SK-N-SH (cell line): ENCODE results near the gene RPH3AL. TPM values are rescaled to one million over a fixed set of nuclear protein-coding genes. Genes with fewer than 3 reads are reported as not detected.

ENCODE experiments used
- CTCF ChIA-PET: fragments of 300-600, 350-600 bp; formaldehyde crosslinking; extraction: SDS; loops from one replicate; lab custom pipeline; 2021; lab: Yijun Ruan, JAX
- POLR2A ChIA-PET: fragments of 350-600 bp; sonication (Branson Sonifier 250); formaldehyde crosslinking; extraction: SDS; loops from one replicate; lab custom pipeline; 2020; ENCODE audit warnings: antibody characterized with exemption, inconsistent platforms; lab: Yijun Ruan, JAX
- DNase-seq: peaks from one replicate; pipeline ENCODE4 v3.0.0; 2012
- H2AFZ ChIP-seq: fragments of 200-600 bp; sonication (generic); 2 replicates; pipeline ENCODE4 v1.8.1; 2016; ENCODE audit warnings: antibody characterized with exemption, mild to moderate bottlenecking, low read depth
- H3F3A ChIP-seq: fragments of 200-600 bp; sonication (generic); replicated peaks from 2 replicates; pipeline ENCODE3; 2016; ENCODE audit warnings: antibody characterized with exemption, mild to moderate bottlenecking; ENCODE audit not compliant: insufficient read depth
- H3K27ac ChIP-seq, 2 experiments: fragments of 200-500 bp in 1 of 2; fragments of 200-600 bp in 1 of 2; sonication (Bioruptor generic) in 1 of 2; sonication (generic), shearing (Covaris generic) in 1 of 2; 2 replicates each; pipeline versions ENCODE4 v1.5.1 to v1.6.1; 2014 to 2016; ENCODE audit warnings: low read depth in 2 of 2, inconsistent platforms in 1 of 2, low read length in 1 of 2, mild to moderate bottlenecking in 1 of 2, mixed read lengths in 1 of 2
- H3K27me3 ChIP-seq: fragments of 200-600 bp; sonication (generic), shearing (Covaris generic); 2 replicates; pipeline ENCODE4 v1.6.1; 2016; ENCODE audit warnings: mixed run types; ENCODE audit not compliant: insufficient read depth
- H3K36me3 ChIP-seq, 2 experiments: fragments of 200-500 bp in 1 of 2; fragments of 200-600 bp in 1 of 2; sonication (Bioruptor generic) in 1 of 2; sonication (generic) in 1 of 2; replicated peaks in 1 of 2; 2 replicates each; pipeline versions ENCODE3 to v1.5.1; 2014 to 2016; ENCODE audit warnings: low read length in 1 of 2, mild to moderate bottlenecking in 1 of 2; ENCODE audit not compliant: insufficient read depth in 2 of 2, control insufficient read depth in 1 of 2
- H3K4me1 ChIP-seq, 2 experiments: fragments of 200-500 bp in 1 of 2; fragments of 200-600 bp in 1 of 2; sonication (Bioruptor generic) in 1 of 2; sonication (generic), shearing (Covaris generic) in 1 of 2; 2 replicates each; pipeline versions ENCODE4 v1.5.1 to v1.6.1; 2014 to 2016; ENCODE audit warnings: low read depth in 1 of 2, low read length in 1 of 2, mixed run types in 1 of 2; ENCODE audit not compliant: insufficient read depth in 2 of 2, control insufficient read depth in 1 of 2
- H3K4me2 ChIP-seq: fragments of 200-600 bp; sonication (generic), shearing (Covaris generic); 2 replicates; pipeline ENCODE4 v1.6.1; 2017; ENCODE audit warnings: mixed run types
- H3K4me3 ChIP-seq, 2 experiments: fragments of 200-500 bp in 1 of 2; fragments of 200-600 bp in 1 of 2; sonication (Bioruptor generic) in 1 of 2; sonication (generic), shearing (Covaris generic) in 1 of 2; 2 replicates each; pipeline versions ENCODE4 v1.5.1 to v1.8.1; 2014 to 2016; ENCODE audit warnings: low read depth in 2 of 2, inconsistent platforms in 1 of 2, low read length in 1 of 2, mild to moderate bottlenecking in 1 of 2, mixed read lengths in 1 of 2, moderate library complexity in 1 of 2
- H3K79me2 ChIP-seq: fragments of 200-600 bp; sonication (generic); 2 replicates; pipeline ENCODE4 v1.8.1; 2017; ENCODE audit warnings: mild to moderate bottlenecking; ENCODE audit not compliant: insufficient read depth
- H3K9ac ChIP-seq: fragments of 200-600 bp; sonication (generic); 2 replicates; pipeline ENCODE4 v1.6.1; 2017; ENCODE audit warnings: mixed run types
- H3K9me2 ChIP-seq: fragments of 200-600 bp; sonication (generic); 2 replicates; pipeline ENCODE4 v1.6.1; 2017; ENCODE audit warnings: mixed run types
- H3K9me3 ChIP-seq: fragments of 200-600 bp; sonication (generic); 2 replicates; pipeline ENCODE4 v1.6.1; 2017; ENCODE audit warnings: mixed run types, mild to moderate bottlenecking, moderate library complexity
- H4K20me1 ChIP-seq: fragments of 200-600 bp; sonication (generic); 2 replicates; pipeline ENCODE4 v1.6.1; 2017; ENCODE audit warnings: mild to moderate bottlenecking, mixed run types; ENCODE audit not compliant: insufficient read depth
- ELF1 ChIP-seq: IDR thresholded peaks from 2 replicates; pipeline ENCODE4 v1.4.0; 2012
- EP300 ChIP-seq, 2 experiments: IDR thresholded peaks; 2 replicates each; pipeline versions ENCODE4 v1.4.0 to v1.6.1; 2012; ENCODE audit warnings: borderline replicate concordance in 1 of 2, low read depth in 1 of 2, low read length in 1 of 2
- GABPA ChIP-seq: IDR thresholded peaks from 2 replicates; pipeline ENCODE4 v1.4.0; 2012; ENCODE audit warnings: low read depth, mild to moderate bottlenecking
- GATA2 ChIP-seq: sonication (generic); formaldehyde crosslinking; IDR thresholded peaks from 2 replicates; pipeline ENCODE4 v1.5.0; 2020; ENCODE audit warnings: mild to moderate bottlenecking, missing genetic modification reagents
- JUND ChIP-seq: IDR thresholded peaks from 2 replicates; pipeline ENCODE4 v1.4.0; 2012
- MXI1 ChIP-seq: IDR thresholded peaks from 2 replicates; pipeline ENCODE4 v1.6.1; 2012; ENCODE audit warnings: mild to moderate bottlenecking, low read depth, low read length, improper control_type of control experiment
- NRF1 ChIP-seq: IDR thresholded peaks from 2 replicates; pipeline ENCODE4 v1.6.1; 2012; ENCODE audit warnings: low read depth, mild to moderate bottlenecking, low read length
- POLR2AphosphoS5 ChIP-seq: IDR thresholded peaks from 2 replicates; pipeline ENCODE4 v1.6.1; 2012; ENCODE audit warnings: low read depth, low read length
- RAD21 ChIP-seq: IDR thresholded peaks from 2 replicates; pipeline ENCODE4 v1.6.1; 2012; ENCODE audit warnings: mild to moderate bottlenecking, low read length
- RCOR1 ChIP-seq: fragments of 150-350 bp; IDR thresholded peaks from 2 replicates; pipeline ENCODE4 v1.6.1; 2017; ENCODE audit warnings: antibody characterized with exemption, low read length
- RFX5 ChIP-seq: IDR thresholded peaks from 2 replicates; pipeline ENCODE4 v1.6.1; 2012; ENCODE audit warnings: mild to moderate bottlenecking, improper control_type of control experiment, low read length
- RXRA ChIP-seq: IDR thresholded peaks from 2 replicates; pipeline ENCODE4 v1.4.0; 2012; ENCODE audit warnings: low read depth, mild to moderate bottlenecking, borderline replicate concordance
- SMC3 ChIP-seq: IDR thresholded peaks from 2 replicates; pipeline ENCODE4 v1.6.1; 2012; ENCODE audit warnings: low read depth, low read length, improper control_type of control experiment
- TAF1 ChIP-seq: IDR thresholded peaks from 2 replicates; pipeline ENCODE4 v1.6.1; 2012; ENCODE audit warnings: low read depth, mild to moderate bottlenecking, low read length, moderate library complexity, borderline replicate concordance
- YY1 ChIP-seq: IDR thresholded peaks from 2 replicates; pipeline ENCODE4 v1.4.0; 2012; ENCODE audit warnings: low read depth, mild to moderate bottlenecking
- WGBS: methylation state at CpG from one replicate; pipeline ENCODE4 v1.1.6; 2017; ENCODE audit warnings: low lambda C conversion rate; 5-methylcytosine and 5-hydroxymethylcytosine counted together
- polyA plus RNA-seq, 3 experiments: library from polyadenylated mRNA; depleted of rRNA; stranded (reverse); fragments of >200 nt; gene quantifications; 2 replicates each; pipeline ENCODE4 v1.2.3, GENCODE V29; 2012
- TF ChIP-seq, protein P1 (sequence below): fragments of 150-350 bp; IDR thresholded peaks from 2 replicates; pipeline ENCODE4 v1.6.1; 2016; ENCODE audit warnings: mild to moderate bottlenecking, low read depth, low read length
- TF ChIP-seq, protein P2 (sequence below): IDR thresholded peaks from 2 replicates; pipeline ENCODE4 v1.6.1; 2012; ENCODE audit warnings: mild to moderate bottlenecking, low read depth, low read length, moderate library complexity
- TF ChIP-seq, protein P3 (sequence below): fragments of 200-600 bp; sonication (generic); IDR thresholded peaks from 2 replicates; pipeline ENCODE4 v1.6.1; 2017; ENCODE audit warnings: antibody characterized with exemption, mild to moderate bottlenecking, moderate library complexity
- TF ChIP-seq, protein P4 (sequence below): IDR thresholded peaks from 2 replicates; pipeline ENCODE4 v1.4.0; 2012; ENCODE audit warnings: low read depth

The RPH3AL gene
- polyA plus RNA-seq, 1 of the 3 experiments (the other 2 are of a cell fraction), result 2.9 TPM

DNA sequence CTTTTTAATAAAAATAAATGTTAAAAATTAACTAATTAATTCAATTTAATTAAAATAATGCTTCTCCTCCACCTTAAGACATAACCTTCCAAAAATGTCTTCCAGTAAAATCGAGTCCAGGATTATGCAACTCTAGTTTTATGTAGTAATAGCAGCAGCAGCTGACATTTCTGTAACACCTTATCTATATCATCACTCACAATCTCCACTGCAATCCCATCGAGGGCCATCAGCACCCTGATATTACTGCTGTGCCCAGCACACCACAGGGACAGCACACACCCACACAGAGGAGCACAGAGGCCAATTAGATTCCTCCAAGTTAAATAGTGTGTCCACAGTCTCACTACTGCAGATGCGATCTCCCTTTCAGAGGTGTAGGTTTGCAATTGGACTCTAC, 2.9 kb downstream of the RPH3AL start:
- H3K9me3 ChIP-seq, result no peaks in the 10 kb centered on the region
- POLR2A ChIA-PET, result no interaction called here
- no peak overlapping the region for H2AFZ ChIP-seq

More for the DNA sequence above, 2.9 kb downstream of the RPH3AL start:
- Histone ChIP-seq H3F3A (no peaks in the 10 kb centered on the region), H3K4me2 (no peak overlapping the region), H3K27me3 (no peaks in the 10 kb centered on the region), H3K9ac (no peak overlapping the region), H3K79me2 (no peaks in the 10 kb centered on the region), H3K27ac (no peak overlapping the region), H3K36me3 (no peaks in the 10 kb centered on the region), H3K4me1 (peaks cover 0 to 22% of the 10 kb centered on the region in 2 experiments; a peak in 1 of 4 replicates), H3K9me2 (no peaks in the 10 kb centered on the region), H3K4me3 (no peak overlapping the region), H4K20me1 (no peaks in the 10 kb centered on the region)
- 53% methylated on average over 3 of the region's 3 CpGs for WGBS
- DNase-seq, result no peak
- no peak for TF ChIP-seq SMC3
- TF ChIP-seq JUND, result no peak
- no peak for TF ChIP-seq POLR2AphosphoS5
- TF ChIP-seq, protein P1, sequence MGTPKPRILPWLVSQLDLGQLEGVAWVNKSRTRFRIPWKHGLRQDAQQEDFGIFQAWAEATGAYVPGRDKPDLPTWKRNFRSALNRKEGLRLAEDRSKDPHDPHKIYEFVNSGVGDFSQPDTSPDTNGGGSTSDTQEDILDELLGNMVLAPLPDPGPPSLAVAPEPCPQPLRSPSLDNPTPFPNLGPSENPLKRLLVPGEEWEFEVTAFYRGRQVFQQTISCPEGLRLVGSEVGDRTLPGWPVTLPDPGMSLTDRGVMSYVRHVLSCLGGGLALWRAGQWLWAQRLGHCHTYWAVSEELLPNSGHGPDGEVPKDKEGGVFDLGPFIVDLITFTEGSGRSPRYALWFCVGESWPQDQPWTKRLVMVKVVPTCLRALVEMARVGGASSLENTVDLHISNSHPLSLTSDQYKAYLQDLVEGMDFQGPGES, result no peak
- TF ChIP-seq, protein P2, sequence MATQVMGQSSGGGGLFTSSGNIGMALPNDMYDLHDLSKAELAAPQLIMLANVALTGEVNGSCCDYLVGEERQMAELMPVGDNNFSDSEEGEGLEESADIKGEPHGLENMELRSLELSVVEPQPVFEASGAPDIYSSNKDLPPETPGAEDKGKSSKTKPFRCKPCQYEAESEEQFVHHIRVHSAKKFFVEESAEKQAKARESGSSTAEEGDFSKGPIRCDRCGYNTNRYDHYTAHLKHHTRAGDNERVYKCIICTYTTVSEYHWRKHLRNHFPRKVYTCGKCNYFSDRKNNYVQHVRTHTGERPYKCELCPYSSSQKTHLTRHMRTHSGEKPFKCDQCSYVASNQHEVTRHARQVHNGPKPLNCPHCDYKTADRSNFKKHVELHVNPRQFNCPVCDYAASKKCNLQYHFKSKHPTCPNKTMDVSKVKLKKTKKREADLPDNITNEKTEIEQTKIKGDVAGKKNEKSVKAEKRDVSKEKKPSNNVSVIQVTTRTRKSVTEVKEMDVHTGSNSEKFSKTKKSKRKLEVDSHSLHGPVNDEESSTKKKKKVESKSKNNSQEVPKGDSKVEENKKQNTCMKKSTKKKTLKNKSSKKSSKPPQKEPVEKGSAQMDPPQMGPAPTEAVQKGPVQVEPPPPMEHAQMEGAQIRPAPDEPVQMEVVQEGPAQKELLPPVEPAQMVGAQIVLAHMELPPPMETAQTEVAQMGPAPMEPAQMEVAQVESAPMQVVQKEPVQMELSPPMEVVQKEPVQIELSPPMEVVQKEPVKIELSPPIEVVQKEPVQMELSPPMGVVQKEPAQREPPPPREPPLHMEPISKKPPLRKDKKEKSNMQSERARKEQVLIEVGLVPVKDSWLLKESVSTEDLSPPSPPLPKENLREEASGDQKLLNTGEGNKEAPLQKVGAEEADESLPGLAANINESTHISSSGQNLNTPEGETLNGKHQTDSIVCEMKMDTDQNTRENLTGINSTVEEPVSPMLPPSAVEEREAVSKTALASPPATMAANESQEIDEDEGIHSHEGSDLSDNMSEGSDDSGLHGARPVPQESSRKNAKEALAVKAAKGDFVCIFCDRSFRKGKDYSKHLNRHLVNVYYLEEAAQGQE, result no peak
- TF ChIP-seq, protein P3, sequence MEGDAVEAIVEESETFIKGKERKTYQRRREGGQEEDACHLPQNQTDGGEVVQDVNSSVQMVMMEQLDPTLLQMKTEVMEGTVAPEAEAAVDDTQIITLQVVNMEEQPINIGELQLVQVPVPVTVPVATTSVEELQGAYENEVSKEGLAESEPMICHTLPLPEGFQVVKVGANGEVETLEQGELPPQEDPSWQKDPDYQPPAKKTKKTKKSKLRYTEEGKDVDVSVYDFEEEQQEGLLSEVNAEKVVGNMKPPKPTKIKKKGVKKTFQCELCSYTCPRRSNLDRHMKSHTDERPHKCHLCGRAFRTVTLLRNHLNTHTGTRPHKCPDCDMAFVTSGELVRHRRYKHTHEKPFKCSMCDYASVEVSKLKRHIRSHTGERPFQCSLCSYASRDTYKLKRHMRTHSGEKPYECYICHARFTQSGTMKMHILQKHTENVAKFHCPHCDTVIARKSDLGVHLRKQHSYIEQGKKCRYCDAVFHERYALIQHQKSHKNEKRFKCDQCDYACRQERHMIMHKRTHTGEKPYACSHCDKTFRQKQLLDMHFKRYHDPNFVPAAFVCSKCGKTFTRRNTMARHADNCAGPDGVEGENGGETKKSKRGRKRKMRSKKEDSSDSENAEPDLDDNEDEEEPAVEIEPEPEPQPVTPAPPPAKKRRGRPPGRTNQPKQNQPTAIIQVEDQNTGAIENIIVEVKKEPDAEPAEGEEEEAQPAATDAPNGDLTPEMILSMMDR, result no peak
- no peak for TF ChIP-seq RCOR1
- TF ChIP-seq, protein P4, sequence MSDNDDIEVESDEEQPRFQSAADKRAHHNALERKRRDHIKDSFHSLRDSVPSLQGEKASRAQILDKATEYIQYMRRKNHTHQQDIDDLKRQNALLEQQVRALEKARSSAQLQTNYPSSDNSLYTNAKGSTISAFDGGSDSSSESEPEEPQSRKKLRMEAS, result no peak
- TF ChIP-seq EP300 (IDR thresholded peaks at IDR 0.05; ENCODE audit: borderline replicate concordance in 1 of 2, low read depth in 1 of 2, low read length in 1 of 2), result no peak
- TF ChIP-seq ELF1, result no peak
- TF ChIP-seq MXI1, result no peak
- no peak for TF ChIP-seq YY1
- no peak for TF ChIP-seq RAD21
- TF ChIP-seq NRF1, result no peak
- no peak for TF ChIP-seq RXRA
- no peak for TF ChIP-seq GABPA
- TF ChIP-seq GATA2 (CRISPR knock-in tag), result no peak
- no peak for TF ChIP-seq TAF1
- no peak for TF ChIP-seq RFX5
- CTCF ChIA-PET, result no interaction called here
